Neural cell (in vitro differentiated cells): ENCODE measurements around the gene RHOBTB1.

ENCODE experiments used
- EZH2 ChIP-seq: fragments of 200-600, 300-800 bp; shearing (Covaris generic), sonication (generic); IDR thresholded peaks from 2 replicates; pipeline ENCODE4 v1.6.1; 2014; ENCODE audit warnings: antibody characterized with exemption, low read length, borderline replicate concordance, mild to moderate bottlenecking; ENCODE audit not compliant: insufficient read depth, poor library complexity, severe bottlenecking
- TF ChIP-seq, protein P1 (sequence below): fragments of 450-650 bp; IDR thresholded peaks from 2 replicates; pipeline ENCODE4 v1.5.1; 2014; ENCODE audit warnings: antibody characterized with exemption, mild to moderate bottlenecking, moderate library complexity; ENCODE audit not compliant: poor library complexity, severe bottlenecking

- TF ChIP-seq, protein P1, sequence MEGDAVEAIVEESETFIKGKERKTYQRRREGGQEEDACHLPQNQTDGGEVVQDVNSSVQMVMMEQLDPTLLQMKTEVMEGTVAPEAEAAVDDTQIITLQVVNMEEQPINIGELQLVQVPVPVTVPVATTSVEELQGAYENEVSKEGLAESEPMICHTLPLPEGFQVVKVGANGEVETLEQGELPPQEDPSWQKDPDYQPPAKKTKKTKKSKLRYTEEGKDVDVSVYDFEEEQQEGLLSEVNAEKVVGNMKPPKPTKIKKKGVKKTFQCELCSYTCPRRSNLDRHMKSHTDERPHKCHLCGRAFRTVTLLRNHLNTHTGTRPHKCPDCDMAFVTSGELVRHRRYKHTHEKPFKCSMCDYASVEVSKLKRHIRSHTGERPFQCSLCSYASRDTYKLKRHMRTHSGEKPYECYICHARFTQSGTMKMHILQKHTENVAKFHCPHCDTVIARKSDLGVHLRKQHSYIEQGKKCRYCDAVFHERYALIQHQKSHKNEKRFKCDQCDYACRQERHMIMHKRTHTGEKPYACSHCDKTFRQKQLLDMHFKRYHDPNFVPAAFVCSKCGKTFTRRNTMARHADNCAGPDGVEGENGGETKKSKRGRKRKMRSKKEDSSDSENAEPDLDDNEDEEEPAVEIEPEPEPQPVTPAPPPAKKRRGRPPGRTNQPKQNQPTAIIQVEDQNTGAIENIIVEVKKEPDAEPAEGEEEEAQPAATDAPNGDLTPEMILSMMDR = no peak
- TF ChIP-seq EZH2 = no peak
Measured at GRCh38 chr10:60892571-60892970, 51.4 kb downstream of the RHOBTB1 start.
